Measurements from ENCODE around the gene CSNK1E.
A peak's percentile ranks its signal among the peaks of the same experiment; 100 is the strongest.
"Not testable (repeated sequence)": the region's sequence is repeated elsewhere in the genome, so short reads cannot be mapped to it uniquely, and the experiment has no call there.

The CSNK1E gene

GRCh38 chr22:38350444-38351359 is 33.5 kb upstream of the CSNK1E start:
- H3K9me3 ChIP-seq (ENCODE audit: control insufficient read depth in 2 of 2, low read length in 2 of 2), result no peaks in the 10 kb centered on the region
- no peaks in the 10 kb centered on the region for H3K36me3 ChIP-seq (ENCODE audit: control insufficient read depth in 2 of 2, insufficient read depth in 2 of 2, low read length in 2 of 2)
- no peak overlapping the region for H3K4me3 ChIP-seq (ENCODE audit: low read length in 2 of 2)
- no peak overlapping the region for H3K9ac ChIP-seq (ENCODE audit: low read depth in 1 of 2, low read length in 2 of 2)
- no peak overlapping the region for H3K27ac ChIP-seq (ENCODE audit: low read depth in 2 of 2, low read length in 2 of 2)
- peaks cover 0 to 5% of the 10 kb centered on the region in 2 donors for H3K27me3 ChIP-seq (ENCODE audit: control insufficient read depth in 2 of 2, insufficient read depth in 2 of 2, low read length in 2 of 2)
- peaks cover 0 to 2% of the 10 kb centered on the region in 2 donors for H3K4me1 ChIP-seq (ENCODE audit: control insufficient read depth in 2 of 2, insufficient read depth in 2 of 2, low read length in 2 of 2)

- Histone ChIP-seq H3K9ac (ENCODE audit: low read depth in 1 of 2, low read length in 2 of 2) (no peak overlapping the region), H3K27ac (ENCODE audit: low read depth in 2 of 2, low read length in 2 of 2) (no peak overlapping the region), H3K4me3 (ENCODE audit: low read length in 2 of 2) (no peak overlapping the region), H3K27me3 (ENCODE audit: control insufficient read depth in 2 of 2, insufficient read depth in 2 of 2, low read length in 2 of 2) (peaks cover 0 to 5% of the 10 kb centered on the region in 2 donors), H3K9me3 (ENCODE audit: control insufficient read depth in 2 of 2, low read length in 2 of 2) (no peaks in the 10 kb centered on the region), H3K36me3 (ENCODE audit: control insufficient read depth in 2 of 2, insufficient read depth in 2 of 2, low read length in 2 of 2) (no peaks in the 10 kb centered on the region), H3K4me1 (ENCODE audit: control insufficient read depth in 2 of 2, insufficient read depth in 2 of 2, low read length in 2 of 2) (peaks cover 0 to 2% of the 10 kb centered on the region in 2 donors)
Observed at GRCh38 chr22:38348751-38349496, 31.7 kb upstream of the CSNK1E start.

- Histone ChIP-seq H3K4me1 (ENCODE audit: control insufficient read depth in 2 of 2, insufficient read depth in 2 of 2, low read length in 2 of 2) (no peaks in the 10 kb centered on the region), H3K36me3 (ENCODE audit: control insufficient read depth in 2 of 2, insufficient read depth in 2 of 2, low read length in 2 of 2) (no peaks in the 10 kb centered on the region), H3K9me3 (ENCODE audit: control insufficient read depth in 2 of 2, low read length in 2 of 2) (no peaks in the 10 kb centered on the region), H3K27me3 (ENCODE audit: control insufficient read depth in 2 of 2, insufficient read depth in 2 of 2, low read length in 2 of 2) (peaks cover 0 to 5% of the 10 kb centered on the region in 2 donors), H3K9ac (ENCODE audit: low read depth in 1 of 2, low read length in 2 of 2) (no peak overlapping the region), H3K27ac (ENCODE audit: low read depth in 2 of 2, low read length in 2 of 2) (no peak overlapping the region), H3K4me3 (ENCODE audit: low read length in 2 of 2) (no peak overlapping the region)
Observed at GRCh38 chr22:38347944-38348750, 30.9 kb upstream of the CSNK1E start.

GRCh38 chr22:38347181-38347943 is 30.1 kb upstream of the CSNK1E start:
- H3K27me3 ChIP-seq (ENCODE audit: control insufficient read depth in 2 of 2, insufficient read depth in 2 of 2, low read length in 2 of 2), result peaks cover 0 to 5% of the 10 kb centered on the region in 2 donors
- H3K27ac ChIP-seq (ENCODE audit: low read depth in 2 of 2, low read length in 2 of 2), result no peak overlapping the region
- H3K9me3 ChIP-seq (ENCODE audit: control insufficient read depth in 2 of 2, low read length in 2 of 2), result no peaks in the 10 kb centered on the region
- H3K9ac ChIP-seq (ENCODE audit: low read depth in 1 of 2, low read length in 2 of 2), result no peak overlapping the region
- H3K36me3 ChIP-seq (ENCODE audit: control insufficient read depth in 2 of 2, insufficient read depth in 2 of 2, low read length in 2 of 2), result no peaks in the 10 kb centered on the region
- no peak overlapping the region for H3K4me3 ChIP-seq (ENCODE audit: low read length in 2 of 2)
- H3K4me1 ChIP-seq (ENCODE audit: control insufficient read depth in 2 of 2, insufficient read depth in 2 of 2, low read length in 2 of 2), result no peaks in the 10 kb centered on the region

GRCh38 chr22:38346506-38346905 is 29.3 kb upstream of the CSNK1E start:
- Histone ChIP-seq H3K27ac (ENCODE audit: low read depth in 2 of 2, low read length in 2 of 2) (no peak overlapping the region), H3K9ac (ENCODE audit: low read depth in 1 of 2, low read length in 2 of 2) (no peak overlapping the region), H3K9me3 (ENCODE audit: control insufficient read depth in 2 of 2, low read length in 2 of 2) (no peaks in the 10 kb centered on the region), H3K27me3 (ENCODE audit: control insufficient read depth in 2 of 2, insufficient read depth in 2 of 2, low read length in 2 of 2) (peaks cover 0 to 5% of the 10 kb centered on the region in 2 donors), H3K4me1 (ENCODE audit: control insufficient read depth in 2 of 2, insufficient read depth in 2 of 2, low read length in 2 of 2) (no peaks in the 10 kb centered on the region), H3K36me3 (ENCODE audit: control insufficient read depth in 2 of 2, insufficient read depth in 2 of 2, low read length in 2 of 2) (no peaks in the 10 kb centered on the region), H3K4me3 (ENCODE audit: low read length in 2 of 2) (no peak overlapping the region)

GRCh38 chr22:38345782-38346181 is 28.5 kb upstream of the CSNK1E start:
- no peaks in the 10 kb centered on the region for H3K9me3 ChIP-seq (ENCODE audit: control insufficient read depth in 2 of 2, low read length in 2 of 2)
- no peaks in the 10 kb centered on the region for H3K36me3 ChIP-seq (ENCODE audit: control insufficient read depth in 2 of 2, insufficient read depth in 2 of 2, low read length in 2 of 2)
- no peak overlapping the region for H3K27ac ChIP-seq (ENCODE audit: low read depth in 2 of 2, low read length in 2 of 2)
- H3K4me3 ChIP-seq (ENCODE audit: low read length in 2 of 2), result no peak overlapping the region
- H3K27me3 ChIP-seq (ENCODE audit: control insufficient read depth in 2 of 2, insufficient read depth in 2 of 2, low read length in 2 of 2), result peaks cover 0 to 5% of the 10 kb centered on the region in 2 donors
- no peaks in the 10 kb centered on the region for H3K4me1 ChIP-seq (ENCODE audit: control insufficient read depth in 2 of 2, insufficient read depth in 2 of 2, low read length in 2 of 2)
- no peak overlapping the region for H3K9ac ChIP-seq (ENCODE audit: low read depth in 1 of 2, low read length in 2 of 2)

- H3K36me3 ChIP-seq (ENCODE audit: control insufficient read depth in 2 of 2, insufficient read depth in 2 of 2, low read length in 2 of 2); H3K4me3 ChIP-seq (ENCODE audit: low read length in 2 of 2); H3K27ac ChIP-seq (ENCODE audit: low read depth in 2 of 2, low read length in 2 of 2); H3K27me3 ChIP-seq (ENCODE audit: control insufficient read depth in 2 of 2, insufficient read depth in 2 of 2, low read length in 2 of 2); H3K4me1 ChIP-seq (ENCODE audit: control insufficient read depth in 2 of 2, insufficient read depth in 2 of 2, low read length in 2 of 2); H3K9ac ChIP-seq (ENCODE audit: low read depth in 1 of 2, low read length in 2 of 2); H3K9me3 ChIP-seq (ENCODE audit: control insufficient read depth in 2 of 2, low read length in 2 of 2): not testable (repeated sequence)
Observed at GRCh38 chr22:38339893-38340292, 22.7 kb upstream of the CSNK1E start.

GRCh38 chr22:38338772-38339379 is 21.6 kb upstream of the CSNK1E start:
- Histone ChIP-seq H3K9ac (ENCODE audit: low read depth in 1 of 2, low read length in 2 of 2) (no peak overlapping the region), H3K36me3 (ENCODE audit: control insufficient read depth in 2 of 2, insufficient read depth in 2 of 2, low read length in 2 of 2) (no peaks in the 10 kb centered on the region), H3K27ac (ENCODE audit: low read depth in 2 of 2, low read length in 2 of 2) (no peak overlapping the region), H3K27me3 (ENCODE audit: control insufficient read depth in 2 of 2, insufficient read depth in 2 of 2, low read length in 2 of 2) (no peaks in the 10 kb centered on the region), H3K4me1 (ENCODE audit: control insufficient read depth in 2 of 2, insufficient read depth in 2 of 2, low read length in 2 of 2) (peaks cover 0 to 2% of the 10 kb centered on the region in 2 donors), H3K4me3 (ENCODE audit: low read length in 2 of 2) (no peak overlapping the region), H3K9me3 (ENCODE audit: control insufficient read depth in 2 of 2, low read length in 2 of 2) (no peaks in the 10 kb centered on the region)

- no peaks in the 10 kb centered on the region for H3K36me3 ChIP-seq (ENCODE audit: control insufficient read depth in 2 of 2, insufficient read depth in 2 of 2, low read length in 2 of 2)
- H3K4me1 ChIP-seq (ENCODE audit: control insufficient read depth in 2 of 2, insufficient read depth in 2 of 2, low read length in 2 of 2), result peaks cover 0 to 2% of the 10 kb centered on the region in 2 donors
- H3K27me3 ChIP-seq (ENCODE audit: control insufficient read depth in 2 of 2, insufficient read depth in 2 of 2, low read length in 2 of 2), result no peaks in the 10 kb centered on the region
- no peak overlapping the region for H3K9ac ChIP-seq (ENCODE audit: low read depth in 1 of 2, low read length in 2 of 2)
- H3K4me3 ChIP-seq (ENCODE audit: low read length in 2 of 2), result peak overlapping the region in 1 of 2 donors; percentile 50
- no peak overlapping the region for H3K27ac ChIP-seq (ENCODE audit: low read depth in 2 of 2, low read length in 2 of 2)
- no peaks in the 10 kb centered on the region for H3K9me3 ChIP-seq (ENCODE audit: control insufficient read depth in 2 of 2, low read length in 2 of 2)
Observed at GRCh38 chr22:38336699-38337098, 19.5 kb upstream of the CSNK1E start.

Measured in mucosa of rectum (tissue), 2 donors.